ENCODE measurements around the gene TEAD4.

DNA sequence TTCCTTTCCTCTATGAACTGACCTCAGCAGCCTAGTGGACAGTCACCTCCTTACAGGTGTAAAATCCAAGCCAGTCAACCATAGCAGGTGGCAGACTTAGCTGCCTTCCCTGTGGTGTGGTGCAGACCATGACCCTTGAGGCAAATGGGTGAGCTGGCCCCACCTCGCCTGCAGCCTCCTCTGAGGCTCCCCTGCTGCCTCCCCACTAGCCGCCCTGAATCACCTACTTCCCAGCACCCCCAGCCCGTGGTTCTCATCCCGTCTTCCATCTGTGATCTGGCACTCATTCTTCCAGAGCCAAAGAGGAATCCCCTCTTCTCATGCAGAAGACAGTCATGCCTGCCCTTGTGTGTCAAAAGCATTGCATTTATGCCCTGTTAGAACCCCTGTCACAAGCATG lies 83.6 kb downstream of the TEAD4 start:
- TF ChIP-seq, protein P1, sequence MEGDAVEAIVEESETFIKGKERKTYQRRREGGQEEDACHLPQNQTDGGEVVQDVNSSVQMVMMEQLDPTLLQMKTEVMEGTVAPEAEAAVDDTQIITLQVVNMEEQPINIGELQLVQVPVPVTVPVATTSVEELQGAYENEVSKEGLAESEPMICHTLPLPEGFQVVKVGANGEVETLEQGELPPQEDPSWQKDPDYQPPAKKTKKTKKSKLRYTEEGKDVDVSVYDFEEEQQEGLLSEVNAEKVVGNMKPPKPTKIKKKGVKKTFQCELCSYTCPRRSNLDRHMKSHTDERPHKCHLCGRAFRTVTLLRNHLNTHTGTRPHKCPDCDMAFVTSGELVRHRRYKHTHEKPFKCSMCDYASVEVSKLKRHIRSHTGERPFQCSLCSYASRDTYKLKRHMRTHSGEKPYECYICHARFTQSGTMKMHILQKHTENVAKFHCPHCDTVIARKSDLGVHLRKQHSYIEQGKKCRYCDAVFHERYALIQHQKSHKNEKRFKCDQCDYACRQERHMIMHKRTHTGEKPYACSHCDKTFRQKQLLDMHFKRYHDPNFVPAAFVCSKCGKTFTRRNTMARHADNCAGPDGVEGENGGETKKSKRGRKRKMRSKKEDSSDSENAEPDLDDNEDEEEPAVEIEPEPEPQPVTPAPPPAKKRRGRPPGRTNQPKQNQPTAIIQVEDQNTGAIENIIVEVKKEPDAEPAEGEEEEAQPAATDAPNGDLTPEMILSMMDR (IDR thresholded peaks at IDR 0.05; ENCODE audit: insufficient read depth, low read length, poor library complexity, severe bottlenecking): no peak
- TF ChIP-seq EZH2phosphoT487 (conservative IDR thresholded peaks at IDR 0.05; ENCODE audit: low read length): no peak
